DND-41 (cell line): ENCODE data around the gene USP10.

Experiments
- EZH2 ChIP-seq: IDR thresholded peaks from 3 replicates; pipeline ENCODE4 v1.6.1; 2012; ENCODE audit warnings: borderline replicate concordance, low read depth, mild to moderate bottlenecking, moderate library complexity, low read length, inconsistent platforms; ENCODE audit not compliant: severe bottlenecking
- TF ChIP-seq, protein P1 (sequence below): IDR thresholded peaks from 2 replicates; pipeline ENCODE4 v1.5.1; 2012; ENCODE audit warnings: borderline replicate concordance, low read length, moderate library complexity, mild to moderate bottlenecking; ENCODE audit not compliant: poor library complexity, severe bottlenecking; ENCODE audit errors: extremely low read depth

GRCh38 chr16:84726669-84727467 is 27.1 kb downstream of the USP10 start:
- TF ChIP-seq, protein P1, sequence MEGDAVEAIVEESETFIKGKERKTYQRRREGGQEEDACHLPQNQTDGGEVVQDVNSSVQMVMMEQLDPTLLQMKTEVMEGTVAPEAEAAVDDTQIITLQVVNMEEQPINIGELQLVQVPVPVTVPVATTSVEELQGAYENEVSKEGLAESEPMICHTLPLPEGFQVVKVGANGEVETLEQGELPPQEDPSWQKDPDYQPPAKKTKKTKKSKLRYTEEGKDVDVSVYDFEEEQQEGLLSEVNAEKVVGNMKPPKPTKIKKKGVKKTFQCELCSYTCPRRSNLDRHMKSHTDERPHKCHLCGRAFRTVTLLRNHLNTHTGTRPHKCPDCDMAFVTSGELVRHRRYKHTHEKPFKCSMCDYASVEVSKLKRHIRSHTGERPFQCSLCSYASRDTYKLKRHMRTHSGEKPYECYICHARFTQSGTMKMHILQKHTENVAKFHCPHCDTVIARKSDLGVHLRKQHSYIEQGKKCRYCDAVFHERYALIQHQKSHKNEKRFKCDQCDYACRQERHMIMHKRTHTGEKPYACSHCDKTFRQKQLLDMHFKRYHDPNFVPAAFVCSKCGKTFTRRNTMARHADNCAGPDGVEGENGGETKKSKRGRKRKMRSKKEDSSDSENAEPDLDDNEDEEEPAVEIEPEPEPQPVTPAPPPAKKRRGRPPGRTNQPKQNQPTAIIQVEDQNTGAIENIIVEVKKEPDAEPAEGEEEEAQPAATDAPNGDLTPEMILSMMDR: no peak
- TF ChIP-seq EZH2: no peak
